ENCODE measurements around the gene GPR61. TPM values are rescaled to one million over a fixed set of nuclear protein-coding genes. Genes with fewer than 3 reads are reported as not detected.
A peak's percentile ranks its signal among the peaks of the same experiment; 100 is the strongest.

The GPR61 gene
- total RNA-seq, 5 donors from 2014 or later (not counting 1 experiment from before 2014, with no cell fraction given), result 0.16 to 0.75 (median 0.39) TPM

DNA sequence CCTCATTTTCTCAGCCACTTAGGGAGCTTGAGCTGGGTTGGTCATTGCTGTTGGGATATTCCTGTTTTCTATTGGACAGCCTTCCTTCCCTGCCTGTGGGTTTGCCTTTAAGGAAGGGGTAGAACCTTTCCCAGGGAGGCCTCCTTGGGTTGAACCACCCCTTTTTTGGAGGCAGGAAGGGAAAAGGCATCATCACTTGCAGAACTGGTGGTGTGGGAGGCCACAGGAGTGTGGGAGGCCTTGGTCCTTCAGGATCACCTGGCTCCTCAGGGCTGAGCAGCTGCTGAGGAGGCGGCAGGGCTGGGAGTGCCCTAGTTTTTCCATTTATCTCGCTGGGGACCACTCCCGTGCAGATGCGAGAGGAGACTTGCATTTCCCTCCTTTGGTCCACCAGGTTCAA is 46.4 kb upstream of the GPR61 start:
- Histone ChIP-seq H3K27me3 (replicated peaks in 1 of 2; ENCODE audit: control insufficient read depth in 2 of 2, extremely low read depth in 1 of 2, insufficient read depth in 2 of 2, low read length in 1 of 2) (no peaks in the 10 kb centered on the region), H3K27ac (ENCODE audit: low read length) (no peak overlapping the region), H3K4me3 (ENCODE audit: control insufficient read depth in 1 of 2, extremely low read depth in 1 of 2, low read length in 1 of 2) (no peak overlapping the region), H3K36me3 (ENCODE audit: control insufficient read depth in 2 of 2, extremely low read depth in 1 of 2, insufficient read depth in 1 of 2, low read length in 1 of 2) (peaks cover 7 to 49% of the 10 kb centered on the region in 2 donors), H3K9me3 (no peaks in the 10 kb centered on the region), H3K4me1 (ENCODE audit: control insufficient read depth in 1 of 2, extremely low read depth in 1 of 2, insufficient read depth in 2 of 2, low read length in 2 of 2) (peaks cover 20 to 61% of the 10 kb centered on the region in 2 experiments)
- Mint-ChIP-seq H3K36me3 (peaks cover 18% of the 10 kb centered on the region), H3K9me3 (no peaks in the 10 kb centered on the region), H3K27me3 (no peaks in the 10 kb centered on the region), H3K27ac (no peak overlapping the region), H3K4me1 (peaks cover 42 to 53% (median 53%) of the 10 kb centered on the region in 3 donors), H3K4me3 (peak overlapping the region; percentile 90 to 96 (median 94))
- ATAC-seq (replicated peaks in 1 of 4) (no peak), DNase-seq (no peak)
- CTCF ChIA-PET, result interaction anchor here (0.6 to 17.4 kb wide), 12 partner anchors 9 to 147 kb away, joined by 3 to 375 read pairs (median 7); partner anchors contain the start of genes ATXN7L2 (in 2 of the 2) and GNAI3 (in 1 of the 2)
- POLR2A ChIA-PET, result no interaction called here
- 78% methylated on average over 4 of the region's 4 CpGs for WGBS (ENCODE audit: insufficient coverage)

DNA sequence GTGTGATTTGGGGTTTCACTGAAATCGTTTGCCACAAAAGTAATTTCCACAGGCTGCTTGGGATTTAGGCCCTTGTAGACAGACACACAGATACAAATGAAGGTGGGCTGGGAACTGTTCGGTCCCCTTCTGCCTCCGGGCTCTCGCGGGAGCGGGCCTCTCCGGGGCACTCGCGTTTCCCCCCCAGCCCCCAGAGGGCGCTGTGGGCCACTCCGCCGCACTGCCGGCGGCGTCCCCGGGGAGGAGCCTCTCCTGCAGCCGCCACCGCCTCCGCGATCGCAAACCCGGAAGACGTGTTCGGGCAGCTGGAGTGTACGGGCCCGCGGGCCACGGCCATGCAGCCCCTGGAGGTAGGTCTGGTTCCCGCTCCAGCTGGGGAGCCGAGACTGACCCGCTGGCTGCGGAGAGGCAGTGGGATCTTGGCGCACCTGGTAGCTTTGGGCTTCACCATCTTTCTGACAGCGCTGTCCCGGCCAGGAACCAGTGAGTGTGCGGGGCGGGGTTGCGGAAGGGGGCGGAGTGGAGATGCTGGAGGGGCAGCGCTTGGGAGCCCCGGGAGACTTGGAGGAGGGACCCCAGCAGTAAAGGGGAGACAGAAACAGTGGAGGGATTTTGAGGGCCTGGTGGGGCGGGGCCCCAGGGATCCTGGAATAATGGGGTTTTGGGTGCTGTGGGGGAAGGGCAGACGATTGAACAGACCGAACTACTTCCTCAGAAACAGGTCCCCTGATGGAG is 45.7 kb upstream of the GPR61 start, which contains the start of gene CYB561D1:
CYB561D1 (plus strand) TSS at position 290 of the 735 bp plus-strand sequence; CDS start at position 336, 46 bp downstream.
- peak within 1 kb of the TSS; percentile 79 to 97 for H3K27ac Mint-ChIP-seq
- under 1% methylated on average over 40 of the region's 44 CpGs for WGBS (ENCODE audit: insufficient coverage)
- Histone ChIP-seq H3K4me1 (ENCODE audit: control insufficient read depth in 1 of 2, extremely low read depth in 1 of 2, insufficient read depth in 2 of 2, low read length in 2 of 2) (peaks cover 27 to 68% of the 10 kb centered on the region in 2 experiments), H3K27me3 (replicated peaks in 1 of 2; ENCODE audit: control insufficient read depth in 2 of 2, extremely low read depth in 1 of 2, insufficient read depth in 2 of 2, low read length in 1 of 2) (no peaks in the 10 kb centered on the region), H3K9me3 (no peaks in the 10 kb centered on the region), H3K36me3 (ENCODE audit: control insufficient read depth in 2 of 2, extremely low read depth in 1 of 2, insufficient read depth in 1 of 2, low read length in 1 of 2) (peaks cover 7 to 44% of the 10 kb centered on the region in 2 donors), H3K27ac (ENCODE audit: low read length) (no peak within 1 kb of the TSS), H3K4me3 (ENCODE audit: control insufficient read depth in 1 of 2, extremely low read depth in 1 of 2, low read length in 1 of 2) (peak within 1 kb of the TSS; percentile 85 to 91)
- no peaks in the 10 kb centered on the region for H3K27me3 Mint-ChIP-seq
- H3K9me3 Mint-ChIP-seq, result no peaks in the 10 kb centered on the region
- peaks cover 48 to 59% (median 59%) of the 10 kb centered on the region in 3 donors for H3K4me1 Mint-ChIP-seq
- ChIA-PET POLR2A (no interaction called here), CTCF (interaction anchor here (0.6 to 17.4 kb wide), 16 partner anchors 8 to 666 kb away, joined by 3 to 375 read pairs (median 4); partner anchors contain the start of genes ATXN7L2 (in 1 of the 2) and GNAI3 (in 1 of the 2))
- ATAC-seq (replicated peaks in 1 of 4) (peak; percentile 89 to 95 (median 92)), DNase-seq (peak; percentile 75 to 93 (median 86))
- H3K36me3 Mint-ChIP-seq, result peaks cover 13% of the 10 kb centered on the region
- peak within 1 kb of the TSS; percentile 90 to 96 (median 94) for H3K4me3 Mint-ChIP-seq

DNA sequence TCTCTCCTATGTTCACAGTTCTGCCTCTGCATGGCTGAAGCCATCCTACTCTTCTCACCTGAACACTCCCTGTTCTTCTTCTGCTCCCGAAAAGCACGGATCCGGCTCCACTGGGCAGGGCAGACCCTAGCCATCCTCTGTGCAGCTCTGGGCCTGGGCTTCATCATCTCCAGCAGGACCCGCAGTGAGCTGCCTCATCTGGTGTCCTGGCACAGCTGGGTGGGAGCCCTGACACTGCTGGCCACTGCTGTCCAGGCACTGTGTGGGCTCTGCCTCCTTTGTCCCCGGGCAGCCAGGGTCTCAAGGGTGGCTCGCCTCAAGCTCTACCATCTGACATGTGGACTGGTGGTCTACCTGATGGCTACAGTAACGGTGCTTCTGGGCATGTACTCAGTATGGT is 43.9 kb upstream of the GPR61 start:
- Histone ChIP-seq H3K4me1 (ENCODE audit: control insufficient read depth in 1 of 2, extremely low read depth in 1 of 2, insufficient read depth in 2 of 2, low read length in 2 of 2) (peaks cover 42 to 82% of the 10 kb centered on the region in 2 experiments), H3K27ac (ENCODE audit: low read length) (no peak overlapping the region), H3K4me3 (ENCODE audit: control insufficient read depth in 1 of 2, extremely low read depth in 1 of 2, low read length in 1 of 2) (no peak overlapping the region), H3K9me3 (no peaks in the 10 kb centered on the region), H3K36me3 (ENCODE audit: control insufficient read depth in 2 of 2, extremely low read depth in 1 of 2, insufficient read depth in 1 of 2, low read length in 1 of 2) (peaks cover 0 to 41% of the 10 kb centered on the region in 2 donors), H3K27me3 (replicated peaks in 1 of 2; ENCODE audit: control insufficient read depth in 2 of 2, extremely low read depth in 1 of 2, insufficient read depth in 2 of 2, low read length in 1 of 2) (no peaks in the 10 kb centered on the region)
- CTCF ChIA-PET, result interaction anchor here (1.0 to 17.4 kb wide), 4 partner anchors 9 to 45 kb away, joined by 3 to 375 read pairs (median 187); no protein-coding TSS in a partner anchor
- ATAC-seq (replicated peaks in 1 of 4), result no peak
- WGBS (ENCODE audit: insufficient coverage), result 94% methylated on average over 7 of the region's 7 CpGs
- H3K27ac Mint-ChIP-seq, result peak overlapping the region; percentile 79 to 97
- peak overlapping the region; percentile 90 to 96 (median 94) for H3K4me3 Mint-ChIP-seq
- H3K27me3 Mint-ChIP-seq, result no peaks in the 10 kb centered on the region
- POLR2A ChIA-PET, result no interaction called here
- peaks cover 9% of the 10 kb centered on the region for H3K36me3 Mint-ChIP-seq
- no peak for DNase-seq
- no peaks in the 10 kb centered on the region for H3K9me3 Mint-ChIP-seq
- H3K4me1 Mint-ChIP-seq, result peaks cover 61 to 72% (median 72%) of the 10 kb centered on the region in 3 donors

DNA sequence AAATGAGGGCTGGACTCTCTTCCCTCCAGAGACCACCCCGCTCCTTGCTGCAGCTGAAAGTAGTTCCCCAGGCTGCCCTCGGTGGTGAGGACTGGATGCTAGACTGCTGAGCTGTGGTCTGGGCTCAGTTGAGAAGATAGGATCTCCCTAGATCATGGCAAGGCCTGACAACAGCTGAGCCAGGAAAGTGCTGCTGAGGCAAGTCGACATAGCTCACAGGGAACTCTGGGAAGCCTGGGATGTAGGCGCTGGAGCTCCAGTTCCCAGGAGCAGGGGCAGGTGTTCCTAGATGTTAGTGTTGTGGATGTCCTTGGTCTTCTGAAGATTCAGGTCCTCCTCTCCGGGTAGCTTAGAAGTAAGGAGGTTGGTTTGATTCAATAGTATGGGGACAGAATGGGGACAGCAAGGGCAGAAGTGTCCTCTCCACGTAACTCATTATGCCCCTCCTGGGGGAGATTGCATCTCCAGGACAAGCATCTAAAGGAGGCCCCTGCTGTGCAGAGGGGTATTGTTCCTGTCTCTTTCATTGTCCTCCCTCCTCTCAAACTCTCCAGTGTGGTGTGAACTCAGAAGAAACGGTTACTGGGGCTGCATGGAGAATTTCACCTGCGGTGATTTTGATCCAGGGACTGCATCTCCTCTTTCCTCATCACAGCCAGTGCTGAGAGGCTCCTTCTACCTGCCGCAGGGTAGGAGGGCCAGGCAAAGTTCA is 42.1 kb upstream of the GPR61 start:
- peaks cover 57 to 93% of the 10 kb centered on the region in 2 experiments for H3K4me1 ChIP-seq (ENCODE audit: control insufficient read depth in 1 of 2, extremely low read depth in 1 of 2, insufficient read depth in 2 of 2, low read length in 2 of 2)

DNA sequence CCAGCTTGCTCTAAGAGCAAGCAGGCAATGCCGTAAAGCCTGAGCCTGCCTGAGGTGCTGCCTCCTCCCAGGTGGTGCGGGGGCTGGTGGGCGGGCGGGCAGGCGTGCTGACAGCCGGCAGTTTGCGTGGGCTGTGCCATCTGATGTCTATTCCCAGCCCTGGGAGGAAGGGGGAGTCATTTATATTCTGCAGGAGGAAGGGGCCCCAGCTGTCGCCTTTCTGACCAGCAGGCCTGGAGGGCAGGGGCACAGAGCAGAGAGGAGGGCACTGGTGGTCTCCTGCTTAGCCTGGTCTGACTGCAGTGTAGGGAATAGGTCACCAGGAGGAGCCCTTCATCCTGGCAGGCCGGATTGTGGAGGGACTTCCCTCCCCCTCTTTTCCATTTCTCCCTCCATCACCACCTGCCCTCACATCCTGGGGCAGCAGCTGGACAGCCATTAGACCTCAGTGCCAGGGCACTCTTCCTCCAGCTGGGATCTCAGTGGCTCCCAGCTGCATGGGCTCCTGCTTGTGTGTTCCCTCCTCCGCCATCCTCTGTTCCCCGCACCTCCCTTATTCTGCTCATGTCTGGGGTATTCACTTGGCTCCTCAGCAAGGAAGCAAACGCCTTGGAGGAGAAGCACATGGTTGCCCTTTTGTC is 41.4 kb upstream of the GPR61 start:
- ChIA-PET CTCF (interaction anchor here (0.7 to 17.4 kb wide), 12 partner anchors 12 to 239 kb away, joined by 3 to 375 read pairs (median 4); partner anchors contain the start of gene ATXN7L2 (in 1 of the 2)), POLR2A (no interaction called here)
- peak overlapping the region in 1 of 2 donors; percentile 1 for H3K4me3 ChIP-seq (ENCODE audit: control insufficient read depth in 1 of 2, extremely low read depth in 1 of 2, low read length in 1 of 2)

More for the DNA sequence above, 42.1 kb upstream of the GPR61 start:
- Mint-ChIP-seq H3K4me1 (peaks cover 78 to 88% (median 87%) of the 10 kb centered on the region in 3 donors), H3K4me3 (peak overlapping the region in 2 of 3 donors; percentile 17 to 96), H3K36me3 (peaks cover 9% of the 10 kb centered on the region), H3K27ac (peak overlapping the region; percentile 89 to 97), H3K9me3 (no peaks in the 10 kb centered on the region), H3K27me3 (no peaks in the 10 kb centered on the region)
- CTCF ChIA-PET, result interaction anchor here (0.5 to 17.4 kb wide), 13 partner anchors 9 to 291 kb away, joined by 3 to 375 read pairs (median 3); partner anchors contain the start of gene ATXN7L2 (in 2 of the 2)
- Histone ChIP-seq H3K9me3 (no peaks in the 10 kb centered on the region), H3K36me3 (ENCODE audit: control insufficient read depth in 2 of 2, extremely low read depth in 1 of 2, insufficient read depth in 1 of 2, low read length in 1 of 2) (peaks cover 0 to 43% of the 10 kb centered on the region in 2 donors), H3K27ac (ENCODE audit: low read length) (peak overlapping the region; percentile 33), H3K4me3 (ENCODE audit: control insufficient read depth in 1 of 2, extremely low read depth in 1 of 2, low read length in 1 of 2) (no peak overlapping the region), H3K27me3 (replicated peaks in 1 of 2; ENCODE audit: control insufficient read depth in 2 of 2, extremely low read depth in 1 of 2, insufficient read depth in 2 of 2, low read length in 1 of 2) (no peaks in the 10 kb centered on the region)
- DNase-seq (no peak), ATAC-seq (replicated peaks in 1 of 4) (no peak)
- POLR2A ChIA-PET, result interaction anchor here in 1 of 2 donors (0.6 kb wide), 1 partner anchor 52 kb away, joined by 3 read pairs; no protein-coding TSS in a partner anchor
- WGBS (ENCODE audit: insufficient coverage), result 50% methylated on average over 3 of the region's 9 CpGs

More for the DNA sequence above, 41.4 kb upstream of the GPR61 start:
- H3K36me3 Mint-ChIP-seq, result peaks cover 9% of the 10 kb centered on the region
- Histone ChIP-seq H3K27me3 (replicated peaks in 1 of 2; ENCODE audit: control insufficient read depth in 2 of 2, extremely low read depth in 1 of 2, insufficient read depth in 2 of 2, low read length in 1 of 2) (no peaks in the 10 kb centered on the region), H3K27ac (ENCODE audit: low read length) (peak overlapping the region; percentile 81), H3K4me1 (ENCODE audit: control insufficient read depth in 1 of 2, extremely low read depth in 1 of 2, insufficient read depth in 2 of 2, low read length in 2 of 2) (peaks cover 57 to 96% of the 10 kb centered on the region in 2 experiments), H3K36me3 (ENCODE audit: control insufficient read depth in 2 of 2, extremely low read depth in 1 of 2, insufficient read depth in 1 of 2, low read length in 1 of 2) (peaks cover 0 to 43% of the 10 kb centered on the region in 2 donors), H3K9me3 (no peaks in the 10 kb centered on the region)
- peak overlapping the region; percentile 89 to 97 for H3K27ac Mint-ChIP-seq
- DNase-seq (peak in 5 of 35 experiments; percentile 27 to 57 (median 45)), ATAC-seq (replicated peaks in 1 of 4) (no peak)
- H3K27me3 Mint-ChIP-seq, result no peaks in the 10 kb centered on the region
- H3K4me1 Mint-ChIP-seq, result peaks cover 83 to 91% (median 91%) of the 10 kb centered on the region in 3 donors
- no peaks in the 10 kb centered on the region for H3K9me3 Mint-ChIP-seq
- 50% methylated on average over 11 of the region's 12 CpGs for WGBS (ENCODE audit: insufficient coverage)
- H3K4me3 Mint-ChIP-seq, result peak overlapping the region in 1 of 3 donors; percentile 96

Measured in T-cell (primary cell).